ENCODE measurements around the gene CENPC. TPM values are rescaled to one million over a fixed set of nuclear protein-coding genes. Genes with fewer than 3 reads are reported as not detected.

The CENPC gene
- total RNA-seq (2022) (19.5 and 19.7 TPM in 2 replicates), Bru-seq, nascent RNA (percentile 86 among the genes with signal in this experiment), BruChase-seq, experiment 1, labeled RNA remaining after a 2-hour chase (percentile 78 among the genes with signal in this experiment), BruChase-seq, experiment 2, labeled RNA remaining after a 6-hour chase (percentile 65 among the genes with signal in this experiment)
- long read RNA-seq, full-length matches to known transcripts = 18 of 27 reads
- long read RNA-seq, partial matches to known transcripts = 2 of 27 reads
- long read RNA-seq, other reads (novel, unspliced or antisense) = 7 of 27 reads

GRCh38 chr4:67545199-67546003, at the start of gene CENPC:
CENPC (minus strand) TSS chr4:67545503; CDS start chr4:67545355, 148 bp downstream.
- TF ChIP-seq CTCF (IDR thresholded peaks at IDR 0.05; ENCODE audit: insufficient read depth in 1 of 2, low read depth in 1 of 2, low read length in 1 of 2, severe bottlenecking in 1 of 2, unreplicated experiment in 1 of 2) = no peak
- Mint-ChIP-seq H3K4me1 (ENCODE audit: low read depth, unreplicated experiment) (peaks cover 11% of the 10 kb centered on the region), H3K4me3 (ENCODE audit: unreplicated experiment) (peak within 1 kb of the TSS; percentile 97), H3K27ac (ENCODE audit: unreplicated experiment) (peak within 1 kb of the TSS; percentile 99), H3K9me3 (ENCODE audit: unreplicated experiment) (no peaks in the 10 kb centered on the region), H3K36me3 (ENCODE audit: insufficient read depth, unreplicated experiment) (peaks cover 28% of the 10 kb centered on the region), H3K27me3 (ENCODE audit: insufficient read depth, unreplicated experiment) (no peaks in the 10 kb centered on the region)
- peak; percentile 95 to 97 for DNase-seq
- Histone ChIP-seq H3K9me3 (no peaks in the 10 kb centered on the region), H3K36me3 (ENCODE audit: control insufficient read depth, insufficient read depth, low read length) (no peaks in the 10 kb centered on the region), H3K27me3 (replicated peaks; ENCODE audit: control insufficient read depth, insufficient read depth, low read length) (no peaks in the 10 kb centered on the region), H3K4me3 (ENCODE audit: low read depth, low read length) (peak within 1 kb of the TSS; percentile 80), H3K4me1 (peaks cover 11% of the 10 kb centered on the region; the same call in 1 of the 2 replicates)
- ChIA-PET POLR2A (interaction anchor here (0.7 to 1.0 kb wide), 2 partner anchors 126 to 156 kb away, joined by 3 to 4 read pairs; partner anchors contain the start of gene UBA6), CTCF (no interaction called here)
- intact Hi-C loops (cut with micrococcal nuclease; ENCODE audit: unreplicated experiment) = loop anchor here (1.0 to 5.0 kb wide), 2 partner anchors 87 to 156 kb away; partner anchors contain the start of gene UBA6
- no TSS peak for BruUV-seq (replicated peaks)

GRCh38 chr4:67593741-67594175, 48.5 kb upstream of the CENPC start:
- DNase-seq = no peak
- H3K4me1 ChIP-seq = no peaks in the 10 kb centered on the region
- ChIA-PET POLR2A (no interaction called here), CTCF (no interaction called here)
- Mint-ChIP-seq H3K27ac (ENCODE audit: unreplicated experiment) (no peak overlapping the region), H3K4me3 (ENCODE audit: unreplicated experiment) (no peak overlapping the region), H3K9me3 (ENCODE audit: unreplicated experiment) (no peaks in the 10 kb centered on the region), H3K36me3 (ENCODE audit: insufficient read depth, unreplicated experiment) (no peaks in the 10 kb centered on the region), H3K4me1 (ENCODE audit: low read depth, unreplicated experiment) (no peaks in the 10 kb centered on the region), H3K27me3 (ENCODE audit: insufficient read depth, unreplicated experiment) (peaks cover 9% of the 10 kb centered on the region)
- no peak overlapping the region for H3K4me3 ChIP-seq (ENCODE audit: low read depth, low read length)
- intact Hi-C loops (cut with micrococcal nuclease; ENCODE audit: unreplicated experiment) = no loop called here
- H3K27me3 ChIP-seq (replicated peaks; ENCODE audit: control insufficient read depth, insufficient read depth, low read length) = no peaks in the 10 kb centered on the region
- TF ChIP-seq CTCF (IDR thresholded peaks at IDR 0.05; ENCODE audit: insufficient read depth in 1 of 2, low read depth in 1 of 2, low read length in 1 of 2, severe bottlenecking in 1 of 2, unreplicated experiment in 1 of 2) = no peak
- H3K9me3 ChIP-seq = no peaks in the 10 kb centered on the region
- BruUV-seq (replicated peaks) = no TSS peak
- H3K36me3 ChIP-seq (ENCODE audit: control insufficient read depth, insufficient read depth, low read length) = no peaks in the 10 kb centered on the region

GRCh38 chr4:67587156-67587555, 41.9 kb upstream of the CENPC start:
- no peak overlapping the region for H3K4me3 ChIP-seq (ENCODE audit: low read depth, low read length)
- H3K4me1 ChIP-seq = no peaks in the 10 kb centered on the region
- H3K36me3 Mint-ChIP-seq (ENCODE audit: insufficient read depth, unreplicated experiment) = no peaks in the 10 kb centered on the region
- no peaks in the 10 kb centered on the region for H3K27me3 Mint-ChIP-seq (ENCODE audit: insufficient read depth, unreplicated experiment)
- no peaks in the 10 kb centered on the region for H3K36me3 ChIP-seq (ENCODE audit: control insufficient read depth, insufficient read depth, low read length)
- intact Hi-C loops (cut with micrococcal nuclease; ENCODE audit: unreplicated experiment) = no loop called here
- H3K4me1 Mint-ChIP-seq (ENCODE audit: low read depth, unreplicated experiment) = no peaks in the 10 kb centered on the region
- no peak overlapping the region for H3K4me3 Mint-ChIP-seq (ENCODE audit: unreplicated experiment)
- DNase-seq = no peak
- BruUV-seq (replicated peaks) = no TSS peak
- no peak for TF ChIP-seq CTCF (IDR thresholded peaks at IDR 0.05; ENCODE audit: insufficient read depth in 1 of 2, low read depth in 1 of 2, low read length in 1 of 2, severe bottlenecking in 1 of 2, unreplicated experiment in 1 of 2)
- H3K9me3 Mint-ChIP-seq (ENCODE audit: unreplicated experiment) = no peaks in the 10 kb centered on the region
- H3K27ac Mint-ChIP-seq (ENCODE audit: unreplicated experiment) = no peak overlapping the region
- H3K27me3 ChIP-seq (replicated peaks; ENCODE audit: control insufficient read depth, insufficient read depth, low read length) = no peaks in the 10 kb centered on the region
- H3K9me3 ChIP-seq = no peaks in the 10 kb centered on the region
- ChIA-PET POLR2A (no interaction called here), CTCF (no interaction called here)

All from Caco-2 (cell line).